DMS114 treated with DMSO at 0.1 percent for 48 hours (cell line): ENCODE results near the gene CPN2.

Source experiments
- DNase-seq: peaks from one replicate; lab custom pipeline; 2025; ENCODE audit not compliant: unreplicated experiment; lab: John Stamatoyannopoulos, UW

Gene CPN2

GRCh38 chr3:194357681-194358080 lies 6.6 kb upstream of the CPN2 start:
- no peak for DNase-seq

GRCh38 chr3:194355379-194355778 lies 4.3 kb upstream of the CPN2 start:
- DNase-seq = no peak

- no peak for DNase-seq
Measured at GRCh38 chr3:194354315-194354714, 3.2 kb upstream of the CPN2 start.

GRCh38 chr3:194352667-194353246 lies 1.6 kb upstream of the CPN2 start:
- no peak for DNase-seq

- DNase-seq = no peak
Measured at GRCh38 chr3:194351952-194352536, 916 bp upstream of the CPN2 start.

- no peak for DNase-seq
Measured at GRCh38 chr3:194350726-194351071, 429 bp downstream of the CPN2 start.

GRCh38 chr3:194348354-194348753 lies 2.8 kb downstream of the CPN2 start:
- no peak for DNase-seq

- no peak for DNase-seq
Measured at GRCh38 chr3:194346621-194347020, 4.5 kb downstream of the CPN2 start.

GRCh38 chr3:194346035-194346434 lies 5.1 kb downstream of the CPN2 start:
- DNase-seq = no peak

GRCh38 chr3:194344012-194344411 lies 7.1 kb downstream of the CPN2 start:
- peak; percentile 32 for DNase-seq

GRCh38 chr3:194343561-194343893 lies 7.6 kb downstream of the CPN2 start:
- no peak for DNase-seq

GRCh38 chr3:194342861-194343560 lies 8.1 kb downstream of the CPN2 start:
- DNase-seq = no peak

- DNase-seq = no peak
Measured at GRCh38 chr3:194340757-194341400, 10.2 kb downstream of the CPN2 start.

- DNase-seq = no peak
Measured at GRCh38 chr3:194339840-194340239, 11.3 kb downstream of the CPN2 start.

- no peak for DNase-seq
Measured at GRCh38 chr3:194339356-194339755, 11.8 kb downstream of the CPN2 start.

GRCh38 chr3:194337965-194338753 lies 13.0 kb downstream of the CPN2 start:
- no peak for DNase-seq

- no peak for DNase-seq
Measured at GRCh38 chr3:194336601-194337355, 14.3 kb downstream of the CPN2 start.

GRCh38 chr3:194333981-194334320 lies 17.2 kb downstream of the CPN2 start:
- DNase-seq = no peak

GRCh38 chr3:194333212-194333980 lies 17.7 kb downstream of the CPN2 start:
- DNase-seq = no peak

GRCh38 chr3:194332858-194333211 lies 18.3 kb downstream of the CPN2 start:
- DNase-seq = no peak
